B cell (primary cell): ENCODE results near the gene FOXN3. TPM values are rescaled to one million over a fixed set of nuclear protein-coding genes. Genes with fewer than 3 reads are reported as not detected.

Experiments used
- ATAC-seq: fragments of 200-7000 bp; cut with Tn5 transposase; one replicate; pipeline ENCODE4 v1.10.0; 2021; ENCODE audit warnings: low read depth, mild to moderate bottlenecking, moderate number of reproducible peaks, moderate library complexity
- CTCF ChIA-PET: fragments of 350-600 bp; sonication (Branson Sonifier 250); formaldehyde crosslinking; loops from one replicate; lab custom pipeline; 2021; ENCODE audit warnings: antibody characterized with exemption, inconsistent platforms; lab: Charles Lee
- POLR2A ChIA-PET: fragments of 350-600 bp; sonication (Branson Sonifier 250); formaldehyde crosslinking; loops from one replicate; lab custom pipeline; 2021; ENCODE audit warnings: antibody characterized with exemption; lab: Charles Lee
- DNase-seq: peaks from one replicate; pipeline ENCODE4 v3.0.0; 2013
- H2AFZ ChIP-seq: 2 replicates; pipeline ENCODE4 v1.6.1; 2012; ENCODE audit warnings: mild to moderate bottlenecking, low read depth, low read length; ENCODE audit not compliant: insufficient read depth, poor library complexity, severe bottlenecking
- H3K27ac ChIP-seq, 2 donors: 1 replicate in 1 of 2; 2 replicates in 1 of 2; pipeline ENCODE4 v1.5.1; 2012 to 2013; ENCODE audit warnings: low read length in 2 of 2, mild to moderate bottlenecking in 2 of 2, moderate library complexity in 1 of 2
- H3K27me3 ChIP-seq, 4 experiments: fragments of 200-600 bp in 1 of 4; sonication (generic) in 1 of 4; replicated peaks in 1 of 4; 1 replicate in 2 of 4; 2 replicates in 2 of 4; pipeline versions ENCODE4 v1.6.1 to v1.7.0; 2013 to 2016; ENCODE audit warnings: low read length in 3 of 4, mild to moderate bottlenecking in 2 of 4, mixed read lengths in 1 of 4, moderate library complexity in 1 of 4; ENCODE audit not compliant: insufficient read depth in 4 of 4, control insufficient read depth in 3 of 4; ENCODE audit errors: control extremely low read depth in 1 of 4
- H3K36me3 ChIP-seq, 2 experiments: replicated peaks in 1 of 2; 1 replicate in 1 of 2; 2 replicates in 1 of 2; pipeline versions ENCODE4 v1.6.1 to v1.7.1; 2013; ENCODE audit warnings: low read length in 1 of 2; ENCODE audit not compliant: insufficient read depth in 2 of 2, control insufficient read depth in 1 of 2; ENCODE audit errors: control extremely low read depth in 1 of 2, extremely low read depth in 1 of 2
- H3K4me1 ChIP-seq, 2 donors: fragments of 200-600 bp in 1 of 2; sonication (generic) in 1 of 2; 1 replicate in 1 of 2; 2 replicates in 1 of 2; pipeline versions ENCODE4 v1.5.1 to v1.6.1; 2013 to 2017; ENCODE audit warnings: low read length in 2 of 2; ENCODE audit not compliant: control insufficient read depth in 2 of 2, insufficient read depth in 2 of 2
- H3K4me2 ChIP-seq: replicated peaks from 2 replicates; pipeline ENCODE3; 2012; ENCODE audit warnings: mild to moderate bottlenecking, low read depth, low read length; ENCODE audit not compliant: poor library complexity, severe bottlenecking
- H3K4me3 ChIP-seq, 5 experiments: fragments of 200-600 bp in 1 of 5; sonication (generic) in 1 of 5; 1 replicate in 3 of 5; 2 replicates in 2 of 5; pipeline versions ENCODE4 v1.5.1 to v1.7.0; 2011 to 2016; ENCODE audit warnings: low read length in 4 of 5, mild to moderate bottlenecking in 4 of 5, low read depth in 2 of 5, control low read depth in 1 of 5, moderate library complexity in 1 of 5; ENCODE audit not compliant: insufficient read depth in 1 of 5; ENCODE audit errors: control extremely low read depth in 1 of 5, extremely low read depth in 1 of 5
- H3K79me2 ChIP-seq: fragments of 200-600 bp; sonication (generic); one replicate; pipeline ENCODE4 v1.6.0; 2016; ENCODE audit warnings: low read length; ENCODE audit not compliant: control insufficient read depth, insufficient read depth
- H3K9ac ChIP-seq: fragments of 200-600 bp; sonication (generic); 2 replicates; pipeline ENCODE4 v1.6.1; 2017; ENCODE audit warnings: mild to moderate bottlenecking, low read length, moderate library complexity
- H3K9me3 ChIP-seq, 3 donors: one replicate each; pipeline versions ENCODE4 v1.6.1 to v1.7.1; 2013; ENCODE audit warnings: low read length in 2 of 3; ENCODE audit not compliant: control insufficient read depth in 2 of 3, insufficient read depth in 1 of 3; ENCODE audit errors: control extremely low read depth in 1 of 3
- H4K20me1 ChIP-seq: 2 replicates; pipeline ENCODE4 v1.6.0; 2012; ENCODE audit warnings: mild to moderate bottlenecking, low read length; ENCODE audit not compliant: insufficient read depth, control insufficient read depth, poor library complexity, severe bottlenecking
- H3K27ac Mint-ChIP-seq: one replicate; pipeline ENCODE4 v1.8.0; 2021; ENCODE audit warnings: mixed read lengths
- H3K27me3 Mint-ChIP-seq: one replicate; pipeline ENCODE4 v1.8.0; 2021; ENCODE audit warnings: mixed read lengths
- H3K4me1 Mint-ChIP-seq: one replicate; pipeline ENCODE4 v1.8.0; 2021; ENCODE audit warnings: mixed read lengths
- H3K4me3 Mint-ChIP-seq: one replicate; pipeline ENCODE4 v1.8.0; 2021; ENCODE audit warnings: mixed read lengths
- H3K9me3 Mint-ChIP-seq: one replicate; pipeline ENCODE4 v1.8.0; 2022; ENCODE audit warnings: mixed read lengths; ENCODE audit not compliant: insufficient read depth
- EZH2 ChIP-seq: IDR thresholded peaks from 2 replicates; pipeline ENCODE4 v1.6.1; 2012; ENCODE audit warnings: borderline replicate concordance, low read depth, mild to moderate bottlenecking, moderate library complexity, low read length; ENCODE audit not compliant: insufficient read depth, poor library complexity, severe bottlenecking
- WGBS: methylation state at CpG from one replicate; pipeline ENCODE4 v1.1.5; 2013; ENCODE audit warnings: missing lambda C conversion rate; ENCODE audit not compliant: insufficient coverage; 5-methylcytosine and 5-hydroxymethylcytosine counted together
- intact Hi-C: fragments of 100-400 bp; cut with micrococcal nuclease; formaldehyde crosslinking; loops from one replicate; pipeline ENCODE4 v1.10.0; 2022
- polyA plus RNA-seq: library from polyadenylated mRNA; depleted of rRNA; stranded (reverse); fragments of >200 nt; gene quantifications from 2 replicates; pipeline ENCODE4 v1.2.3, GENCODE V29; 2012
- total RNA-seq, 2 donors: library from RNA; stranded (reverse); fragments of 120-200 nt in 1 of 2; gene quantifications; 1 replicate in 1 of 2; 2 replicates in 1 of 2; pipeline versions ENCODE4 v1.2.3 to v1.2.4, GENCODE V29; 2013 to 2022
- TF ChIP-seq, protein P1 (sequence below): fragments of 200-600 bp; IDR thresholded peaks from one replicate; pipeline ENCODE4 v1.8.0; 2022; ENCODE audit warnings: antibody characterized with exemption, mild to moderate bottlenecking

Gene FOXN3
- total and polyA plus RNA-seq, 2 donors (not counting 1 experiment from before 2014, with no cell fraction given): 80.6 to 98.2 TPM

DNA sequence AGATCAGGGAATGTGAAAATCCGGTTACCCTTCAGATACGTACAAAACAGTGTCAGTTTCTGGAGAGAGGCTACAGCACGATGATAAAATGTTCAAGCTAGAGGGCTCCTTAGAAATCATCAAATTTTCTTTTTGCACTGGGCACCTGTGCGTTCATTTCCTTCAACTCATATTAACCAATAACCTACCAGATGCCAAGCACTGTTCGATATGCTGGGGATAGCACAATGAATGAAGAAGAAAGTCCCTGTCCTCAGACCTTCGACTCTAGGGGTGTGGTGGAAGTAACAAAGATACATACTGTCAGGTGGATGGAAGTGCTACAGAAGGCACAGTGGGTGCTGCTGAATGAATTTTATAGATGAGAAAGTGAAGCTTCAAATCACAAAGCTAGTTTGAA lies 172.3 kb downstream of the FOXN3 start:
- no peak for DNase-seq
- intact Hi-C loops: loop anchor here (5.0 kb wide), 2 partner anchors 58 to 523 kb away; no protein-coding TSS in a partner anchor
- H3K27me3 ChIP-seq: no peaks in the 10 kb centered on the region
- peaks cover 89% of the 10 kb centered on the region for H3K79me2 ChIP-seq
- ATAC-seq: no peak
- Mint-ChIP-seq H3K9me3 (no peaks in the 10 kb centered on the region), H3K4me3 (no peak overlapping the region), H3K27me3 (no peaks in the 10 kb centered on the region), H3K27ac (no peak overlapping the region), H3K4me1 (peaks cover 57% of the 10 kb centered on the region)
- TF ChIP-seq, protein P1, sequence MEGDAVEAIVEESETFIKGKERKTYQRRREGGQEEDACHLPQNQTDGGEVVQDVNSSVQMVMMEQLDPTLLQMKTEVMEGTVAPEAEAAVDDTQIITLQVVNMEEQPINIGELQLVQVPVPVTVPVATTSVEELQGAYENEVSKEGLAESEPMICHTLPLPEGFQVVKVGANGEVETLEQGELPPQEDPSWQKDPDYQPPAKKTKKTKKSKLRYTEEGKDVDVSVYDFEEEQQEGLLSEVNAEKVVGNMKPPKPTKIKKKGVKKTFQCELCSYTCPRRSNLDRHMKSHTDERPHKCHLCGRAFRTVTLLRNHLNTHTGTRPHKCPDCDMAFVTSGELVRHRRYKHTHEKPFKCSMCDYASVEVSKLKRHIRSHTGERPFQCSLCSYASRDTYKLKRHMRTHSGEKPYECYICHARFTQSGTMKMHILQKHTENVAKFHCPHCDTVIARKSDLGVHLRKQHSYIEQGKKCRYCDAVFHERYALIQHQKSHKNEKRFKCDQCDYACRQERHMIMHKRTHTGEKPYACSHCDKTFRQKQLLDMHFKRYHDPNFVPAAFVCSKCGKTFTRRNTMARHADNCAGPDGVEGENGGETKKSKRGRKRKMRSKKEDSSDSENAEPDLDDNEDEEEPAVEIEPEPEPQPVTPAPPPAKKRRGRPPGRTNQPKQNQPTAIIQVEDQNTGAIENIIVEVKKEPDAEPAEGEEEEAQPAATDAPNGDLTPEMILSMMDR: no peak
- no peak for TF ChIP-seq EZH2
- H4K20me1 ChIP-seq: peaks cover 37% of the 10 kb centered on the region
- H3K4me2 ChIP-seq: no peak overlapping the region
- WGBS: 98% methylated on average over 5 of the region's 6 CpGs
- H3K9me3 ChIP-seq: no peaks in the 10 kb centered on the region
- H3K9ac ChIP-seq: no peak overlapping the region
- peaks cover 37% of the 10 kb centered on the region in 2 donors for H3K4me1 ChIP-seq
- POLR2A ChIA-PET: no interaction called here
- no peak overlapping the region for H3K4me3 ChIP-seq
- H2AFZ ChIP-seq: no peak overlapping the region
- peaks cover 0 to 7% of the 10 kb centered on the region in 2 experiments for H3K36me3 ChIP-seq
- H3K27ac ChIP-seq: no peak overlapping the region
- CTCF ChIA-PET: interaction anchor here (1.2 kb wide), 1 partner anchor 186 kb away, joined by 3 read pairs; no protein-coding TSS in a partner anchor

DNA sequence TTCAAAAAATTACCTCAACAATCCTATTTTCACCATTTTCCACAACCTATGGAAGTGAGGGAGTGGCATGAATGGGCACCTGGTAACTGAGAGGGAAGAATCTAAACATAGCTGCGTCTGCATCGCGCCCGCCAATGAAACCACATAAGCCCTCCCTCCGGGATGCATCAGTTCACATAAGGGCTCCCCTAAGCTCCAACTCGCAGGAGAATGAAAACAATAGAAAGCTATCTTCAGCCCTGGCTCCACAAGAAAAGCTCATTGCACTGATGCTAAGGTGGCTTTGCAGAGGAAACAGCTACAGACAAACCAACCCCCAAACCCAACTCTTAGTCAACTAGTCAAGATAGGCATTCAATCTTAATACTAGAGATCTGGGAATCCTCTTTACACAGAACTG lies 173.3 kb downstream of the FOXN3 start:
- ChIA-PET POLR2A (interaction anchor here (1.0 kb wide), 1 partner anchor 16 kb away, joined by 3 read pairs; no protein-coding TSS in a partner anchor), CTCF (interaction anchor here (1.2 kb wide), 1 partner anchor 187 kb away, joined by 3 read pairs; no protein-coding TSS in a partner anchor)
- Mint-ChIP-seq H3K9me3 (no peaks in the 10 kb centered on the region), H3K27me3 (no peaks in the 10 kb centered on the region), H3K4me1 (peaks cover 57% of the 10 kb centered on the region), H3K27ac (peak overlapping the region; percentile 27), H3K4me3 (peak overlapping the region; percentile 48)
- Histone ChIP-seq H3K36me3 (peaks cover 0 to 4% of the 10 kb centered on the region in 2 experiments), H3K27ac (no peak overlapping the region), H3K4me1 (peaks cover 33 to 37% of the 10 kb centered on the region in 2 donors), H4K20me1 (peaks cover 32% of the 10 kb centered on the region), H3K4me3 (no peak overlapping the region), H3K9ac (no peak overlapping the region), H3K4me2 (peak overlapping the region; percentile 4), H3K79me2 (peaks cover 89% of the 10 kb centered on the region), H2AFZ (no peak overlapping the region), H3K27me3 (no peaks in the 10 kb centered on the region), H3K9me3 (no peaks in the 10 kb centered on the region)
- TF ChIP-seq, protein P1: no peak
- no peak for TF ChIP-seq EZH2
- no peak for DNase-seq
- intact Hi-C loops: loop anchor here (5.0 kb wide), 2 partner anchors 59 to 524 kb away; no protein-coding TSS in a partner anchor
- ATAC-seq: no peak
- 36% methylated on average over 3 of the region's 6 CpGs for WGBS
